Measurements from ENCODE around the gene SLC25A26. TPM values are rescaled to one million over a fixed set of nuclear protein-coding genes. Genes with fewer than 3 reads are reported as not detected.

The SLC25A26 gene
- polyA plus RNA-seq, 1 donor (not counting 4 experiments of a cell fraction or from before 2014, with no cell fraction given): 25.2 TPM

DNA sequence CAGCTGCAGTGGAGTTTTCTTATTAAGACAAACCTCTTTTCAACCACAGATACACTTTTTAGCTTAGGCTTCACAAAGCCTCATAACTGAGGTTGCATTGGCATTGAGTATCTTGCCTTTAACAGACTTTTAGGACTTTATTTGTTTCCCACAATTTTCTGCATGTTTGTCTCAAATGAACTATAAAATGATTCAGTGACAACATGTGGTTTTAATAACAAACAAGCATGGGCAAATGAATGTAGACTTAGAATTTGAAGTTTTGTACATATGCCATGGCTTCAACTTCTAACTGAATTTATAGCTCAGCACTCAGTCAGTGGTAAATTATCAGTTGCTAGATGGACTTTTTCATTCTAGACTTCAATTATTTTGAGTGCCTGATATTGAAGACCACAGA is 101.6 kb downstream of the SLC25A26 start:
- FAIRE-seq (no peak), DNase-seq (ENCODE audit: low read depth, low spot score) (no peak)
- Histone ChIP-seq H3K4me3 (ENCODE audit: control insufficient read depth in 2 of 3, extremely low read depth in 1 of 3, insufficient read depth in 2 of 3, low read depth in 1 of 3, low read length in 3 of 3) (no peak overlapping the region), H3K4me1 (ENCODE audit: control insufficient read depth, extremely low read depth, insufficient read depth, low read length) (peaks cover 4% of the 10 kb centered on the region), H3K36me3 (ENCODE audit: control insufficient read depth in 2 of 2, extremely low read depth in 1 of 2, insufficient read depth in 2 of 2, low read length in 2 of 2) (no peaks in the 10 kb centered on the region), H3K9me3 (ENCODE audit: control insufficient read depth, low read depth, low read length) (peaks cover 2% of the 10 kb centered on the region), H3K27ac (ENCODE audit: control insufficient read depth, insufficient read depth, low read length) (no peak overlapping the region), H3K79me2 (ENCODE audit: control insufficient read depth, insufficient read depth, low read length) (no peaks in the 10 kb centered on the region), H3K27me3 (ENCODE audit: control insufficient read depth, extremely low read depth, insufficient read depth, low read length) (no peaks in the 10 kb centered on the region), H2AFZ (ENCODE audit: control insufficient read depth, low read length) (no peak overlapping the region), H4K20me1 (ENCODE audit: control insufficient read depth, extremely low read depth, insufficient read depth, low read length) (no peaks in the 10 kb centered on the region), H3K9me1 (ENCODE audit: control insufficient read depth, extremely low read depth, insufficient read depth, low read length) (no peaks in the 10 kb centered on the region), H3K4me2 (ENCODE audit: control insufficient read depth, extremely low read depth, insufficient read depth, low read depth, low read length) (no peak overlapping the region), H3K9ac (ENCODE audit: control insufficient read depth, extremely low read depth, insufficient read depth, low read length) (no peak overlapping the region)
- dilution Hi-C loops (cut with MboI; ENCODE audit: extremely low pct_ligation_motif_present, low sequenced_read_pairs): no loop called here
- TF ChIP-seq, protein P1, sequence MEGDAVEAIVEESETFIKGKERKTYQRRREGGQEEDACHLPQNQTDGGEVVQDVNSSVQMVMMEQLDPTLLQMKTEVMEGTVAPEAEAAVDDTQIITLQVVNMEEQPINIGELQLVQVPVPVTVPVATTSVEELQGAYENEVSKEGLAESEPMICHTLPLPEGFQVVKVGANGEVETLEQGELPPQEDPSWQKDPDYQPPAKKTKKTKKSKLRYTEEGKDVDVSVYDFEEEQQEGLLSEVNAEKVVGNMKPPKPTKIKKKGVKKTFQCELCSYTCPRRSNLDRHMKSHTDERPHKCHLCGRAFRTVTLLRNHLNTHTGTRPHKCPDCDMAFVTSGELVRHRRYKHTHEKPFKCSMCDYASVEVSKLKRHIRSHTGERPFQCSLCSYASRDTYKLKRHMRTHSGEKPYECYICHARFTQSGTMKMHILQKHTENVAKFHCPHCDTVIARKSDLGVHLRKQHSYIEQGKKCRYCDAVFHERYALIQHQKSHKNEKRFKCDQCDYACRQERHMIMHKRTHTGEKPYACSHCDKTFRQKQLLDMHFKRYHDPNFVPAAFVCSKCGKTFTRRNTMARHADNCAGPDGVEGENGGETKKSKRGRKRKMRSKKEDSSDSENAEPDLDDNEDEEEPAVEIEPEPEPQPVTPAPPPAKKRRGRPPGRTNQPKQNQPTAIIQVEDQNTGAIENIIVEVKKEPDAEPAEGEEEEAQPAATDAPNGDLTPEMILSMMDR (optimal IDR thresholded peaks at IDR 0.05 in 1 of 3, IDR thresholded peaks at IDR 0.05 in 1 of 3, conservative IDR thresholded peaks at IDR 0.05 in 1 of 3; ENCODE audit: extremely low read depth in 1 of 3, insufficient read depth in 2 of 3, low read length in 3 of 3): no peak
- no peak for TF ChIP-seq EZH2 (IDR thresholded peaks at IDR 0.05; ENCODE audit: low read length)

DNA sequence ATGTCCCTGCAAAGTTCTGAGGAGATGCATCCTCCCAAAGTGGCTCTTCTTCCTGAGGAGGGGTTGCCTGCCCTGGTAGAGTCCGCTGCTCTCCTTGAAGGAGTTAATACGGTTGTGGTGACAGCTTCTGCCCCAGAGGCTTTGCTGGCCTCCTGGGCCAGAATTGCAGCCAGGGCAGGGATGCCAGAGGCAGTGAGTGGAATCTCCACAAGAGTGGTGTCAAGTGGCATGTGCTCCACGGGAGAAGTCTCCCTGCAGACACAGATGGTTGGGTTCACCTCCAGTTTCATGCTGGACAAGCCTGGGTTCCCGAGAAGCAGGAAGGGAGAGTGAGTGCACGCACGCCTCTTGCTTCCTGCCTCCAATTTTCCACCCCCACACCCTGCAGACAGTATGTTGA is 105.5 kb downstream of the SLC25A26 start:
- dilution Hi-C loops (cut with MboI; ENCODE audit: extremely low pct_ligation_motif_present, low sequenced_read_pairs): no loop called here
- FAIRE-seq (no peak), DNase-seq (ENCODE audit: low read depth, low spot score) (no peak)
- H3K9ac ChIP-seq (ENCODE audit: control insufficient read depth, extremely low read depth, insufficient read depth, low read length): no peak overlapping the region
- H3K4me3 ChIP-seq (ENCODE audit: control insufficient read depth in 2 of 3, extremely low read depth in 1 of 3, insufficient read depth in 2 of 3, low read depth in 1 of 3, low read length in 3 of 3): no peak overlapping the region
- no peaks in the 10 kb centered on the region for H3K9me1 ChIP-seq (ENCODE audit: control insufficient read depth, extremely low read depth, insufficient read depth, low read length)
- peaks cover 2% of the 10 kb centered on the region for H3K9me3 ChIP-seq (ENCODE audit: control insufficient read depth, low read depth, low read length)
- peaks cover 4% of the 10 kb centered on the region for H3K4me1 ChIP-seq (ENCODE audit: control insufficient read depth, extremely low read depth, insufficient read depth, low read length)
- no peak overlapping the region for H2AFZ ChIP-seq (ENCODE audit: control insufficient read depth, low read length)
- H3K27ac ChIP-seq (ENCODE audit: control insufficient read depth, insufficient read depth, low read length): no peak overlapping the region
- H3K4me2 ChIP-seq (ENCODE audit: control insufficient read depth, extremely low read depth, insufficient read depth, low read depth, low read length): no peak overlapping the region
- no peaks in the 10 kb centered on the region for H3K79me2 ChIP-seq (ENCODE audit: control insufficient read depth, insufficient read depth, low read length)
- H4K20me1 ChIP-seq (ENCODE audit: control insufficient read depth, extremely low read depth, insufficient read depth, low read length): no peaks in the 10 kb centered on the region
- TF ChIP-seq EZH2 (IDR thresholded peaks at IDR 0.05; ENCODE audit: low read length): no peak
- TF ChIP-seq, protein P1 (optimal IDR thresholded peaks at IDR 0.05 in 1 of 3, IDR thresholded peaks at IDR 0.05 in 1 of 3, conservative IDR thresholded peaks at IDR 0.05 in 1 of 3; ENCODE audit: extremely low read depth in 1 of 3, insufficient read depth in 2 of 3, low read length in 3 of 3): no peak
- H3K27me3 ChIP-seq (ENCODE audit: control insufficient read depth, extremely low read depth, insufficient read depth, low read length): no peaks in the 10 kb centered on the region
- H3K36me3 ChIP-seq (ENCODE audit: control insufficient read depth in 2 of 2, extremely low read depth in 1 of 2, insufficient read depth in 2 of 2, low read length in 2 of 2): no peaks in the 10 kb centered on the region
